Right ventricle myocardium superior (tissue), 1 donor: ENCODE data around the gene CACNA1D. TPM values are rescaled to one million over a fixed set of nuclear protein-coding genes. Genes with fewer than 3 reads are reported as not detected.

Experiments used
- ATAC-seq: fragments of 200-7000 bp; cut with Tn5 transposase; one replicate; pipeline ENCODE4 v1.9.1; 2020; ENCODE audit warnings: mild to moderate bottlenecking; ENCODE audit not compliant: poor library complexity
- DNase-seq: peaks from one replicate; pipeline ENCODE4 v3.0.0-alpha.2; 2020
- intact Hi-C: fragments of 100-400 bp; cut with DNase I; formaldehyde crosslinking; loops from one replicate; pipeline ENCODE4 v1.11.2; 2022
- total RNA-seq: library from RNA; stranded (reverse); fragmentation: NEBNext Ultra II Directional; extraction: Animal tissue kit (Norgen Biotek cat#: 25700); gene quantifications from one replicate; pipeline ENCODE4 v1.2.1, GENCODE V29; 2021
- donor health status: DM: no; HTN: yes; CAD: no; lungs with severe emphysema.

Gene CACNA1D
- total RNA-seq, 1 donor from 2014 or later, result 0.78 TPM

GRCh38 chr3:53815651-53816050, 321.2 kb downstream of the CACNA1D start:
- ATAC-seq, result no peak
- DNase-seq, result no peak
- intact Hi-C loops, result no loop called here

- no peak for ATAC-seq
- intact Hi-C loops, result no loop called here
- DNase-seq, result no peak
Observed at GRCh38 chr3:53816425-53816824, 322.0 kb downstream of the CACNA1D start.

- no peak for DNase-seq
- no peak for ATAC-seq
- intact Hi-C loops, result no loop called here
Observed at GRCh38 chr3:53817211-53817610, 322.8 kb downstream of the CACNA1D start.

- intact Hi-C loops, result no loop called here
- ATAC-seq (no peak), DNase-seq (no peak)
Observed at GRCh38 chr3:53817809-53818208, 323.4 kb downstream of the CACNA1D start.

GRCh38 chr3:53818221-53819162, 324.1 kb downstream of the CACNA1D start:
- ATAC-seq (no peak), DNase-seq (no peak)

GRCh38 chr3:53819163-53819868, 324.9 kb downstream of the CACNA1D start:
- no peak for DNase-seq
- intact Hi-C loops, result no loop called here
- ATAC-seq, result no peak

More at GRCh38 chr3:53818221-53819162, 324.1 kb downstream of the CACNA1D start:
- intact Hi-C loops, result no loop called here

- DNase-seq (no peak), ATAC-seq (no peak)
- intact Hi-C loops, result no loop called here
Observed at GRCh38 chr3:53820084-53820483, 325.7 kb downstream of the CACNA1D start.

- no peak for ATAC-seq
- no peak for DNase-seq
- intact Hi-C loops, result no loop called here
Observed at GRCh38 chr3:53820756-53821580, 326.6 kb downstream of the CACNA1D start.

- ATAC-seq (peak; percentile 65), DNase-seq (no peak)
Observed at GRCh38 chr3:53821631-53822121, 327.3 kb downstream of the CACNA1D start.

GRCh38 chr3:53822331-53822741, 327.9 kb downstream of the CACNA1D start:
- intact Hi-C loops, result no loop called here
- ATAC-seq (no peak), DNase-seq (no peak)

More at GRCh38 chr3:53821631-53822121, 327.3 kb downstream of the CACNA1D start:
- intact Hi-C loops, result no loop called here

- intact Hi-C loops, result no loop called here
- DNase-seq (no peak), ATAC-seq (no peak)
Observed at GRCh38 chr3:53823026-53823955, 328.9 kb downstream of the CACNA1D start.

- no peak for ATAC-seq
- DNase-seq, result no peak
- intact Hi-C loops, result no loop called here
Observed at GRCh38 chr3:53823956-53824657, 329.7 kb downstream of the CACNA1D start.

GRCh38 chr3:53824795-53825194, 330.4 kb downstream of the CACNA1D start:
- ATAC-seq (no peak), DNase-seq (no peak)
- intact Hi-C loops, result no loop called here

- intact Hi-C loops, result no loop called here
- DNase-seq (no peak), ATAC-seq (no peak)
Observed at GRCh38 chr3:53826048-53826447, 331.6 kb downstream of the CACNA1D start.

- no peak for DNase-seq
- intact Hi-C loops, result no loop called here
- no peak for ATAC-seq
Observed at GRCh38 chr3:53828581-53828980, 334.2 kb downstream of the CACNA1D start.

GRCh38 chr3:53829605-53830004, 335.2 kb downstream of the CACNA1D start:
- DNase-seq (no peak), ATAC-seq (no peak)
- intact Hi-C loops, result no loop called here

GRCh38 chr3:53830944-53831343, 336.5 kb downstream of the CACNA1D start:
- intact Hi-C loops, result no loop called here
- DNase-seq, result no peak

More at GRCh38 chr3:53830944-53831343, 336.5 kb downstream of the CACNA1D start:
- no peak for ATAC-seq
